Measurements from ENCODE around the gene KLHL29. TPM values are rescaled to one million over a fixed set of nuclear protein-coding genes. Genes with fewer than 3 reads are reported as not detected.

The KLHL29 gene
- total RNA-seq, 1 experiment from 2014 or later: 2.4 TPM

- Histone ChIP-seq H3K4me2 (ENCODE audit: insufficient read depth, insufficient read length, low read length) (no peak overlapping the region), H3K27me3 (ENCODE audit: insufficient read depth, low read length) (no peaks in the 10 kb centered on the region), H4K91ac (ENCODE audit: insufficient read length, low read depth, low read length) (no peak overlapping the region), H2AK5ac (ENCODE audit: insufficient read length, low read length) (no peak overlapping the region), H4K8ac (replicated peaks; ENCODE audit: insufficient read length, low read depth, low read length) (no peak overlapping the region), H3K23me2 (ENCODE audit: insufficient read length, low read depth, low read length, poor library complexity, severe bottlenecking) (no peaks in the 10 kb centered on the region), H2BK5ac (ENCODE audit: insufficient read length, low read length) (no peak overlapping the region), H3K79me1 (ENCODE audit: insufficient read depth, low read depth, low read length, poor library complexity, severe bottlenecking) (no peaks in the 10 kb centered on the region), H3K9me3 (ENCODE audit: control insufficient read depth, low read depth, low read length) (no peaks in the 10 kb centered on the region), H3K56ac (ENCODE audit: insufficient read length, low read depth, low read length) (no peak overlapping the region), H3K18ac (ENCODE audit: insufficient read length, low read depth, low read length) (no peak overlapping the region), H3K23ac (ENCODE audit: insufficient read length, low read depth, low read length) (no peak overlapping the region), H3K27ac (ENCODE audit: insufficient read length, low read depth, low read length) (no peak overlapping the region), H4K5ac (ENCODE audit: insufficient read length, low read depth, low read length) (no peak overlapping the region), H3K4ac (ENCODE audit: low read depth, low read length) (no peak overlapping the region), H2BK15ac (ENCODE audit: low read depth, low read length) (no peak overlapping the region), H3K4me1 (ENCODE audit: insufficient read depth, low read length) (peaks cover 7% of the 10 kb centered on the region; the same call in 1 of the 2 replicates), H3K14ac (ENCODE audit: insufficient read depth, low read length) (no peak overlapping the region), H3T11ph (ENCODE audit: low read length) (no peak overlapping the region), H3K9ac (ENCODE audit: extremely low read depth, insufficient read length, low read length) (no peak overlapping the region), H3K79me2 (ENCODE audit: insufficient read depth, low read length) (no peaks in the 10 kb centered on the region), H4K20me1 (ENCODE audit: control insufficient read depth, insufficient read depth, insufficient read length) (no peaks in the 10 kb centered on the region), H2BK120ac (ENCODE audit: low read depth, low read length, poor library complexity, severe bottlenecking) (no peak overlapping the region), H2AFZ (ENCODE audit: low read length) (no peak overlapping the region), H2BK20ac (ENCODE audit: low read depth, low read length, poor library complexity, severe bottlenecking) (no peak overlapping the region), H2BK12ac (ENCODE audit: insufficient read length, low read depth, low read length) (no peak overlapping the region)
- Mint-ChIP-seq H3K4me1 (peaks cover 43 to 52% of the 10 kb centered on the region in 2 experiments), H3K36me3 (ENCODE audit: insufficient read depth in 1 of 3, low read depth in 3 of 3) (no peaks in the 10 kb centered on the region; a peak in 1 of 7 replicates), H3K27me3 (ENCODE audit: low read depth) (peaks cover 24% of the 10 kb centered on the region), H3K9me3 (no peaks in the 10 kb centered on the region), H3K27ac (0 out of 7 replicates have a peak overlapping the region, but pooled peaks of 1 of the 3 experiments have one; percentile 11), H3K4me3 (no peak overlapping the region)
- no peak for TF ChIP-seq CTCF (conservative IDR thresholded peaks at IDR 0.05)
- no peak for DNase-seq
- WGBS (ENCODE audit: extremely low coverage, insufficient read length, low lambda C conversion rate): no CpG with 5 or more reads among the region's 9 CpGs
Measured at GRCh38 chr2:23482188-23482587, 97.2 kb downstream of the KLHL29 start.
